Activated naive CD4-positive, alpha-beta T cell treated with anti-CD3 and anti-CD28 coated beads, Interleukin-2, amount 50 U/mL, for 16 hours (primary cell): ENCODE results near the gene RHOBTB3.
"Not testable (repeated sequence)": the region's sequence is repeated elsewhere in the genome, so short reads cannot be mapped to it uniquely, and the experiment has no call there.

Source experiments
- DNase-seq: peaks from one replicate; pipeline ENCODE4 v3.0.0-alpha.2; 2020

Gene RHOBTB3

DNA sequence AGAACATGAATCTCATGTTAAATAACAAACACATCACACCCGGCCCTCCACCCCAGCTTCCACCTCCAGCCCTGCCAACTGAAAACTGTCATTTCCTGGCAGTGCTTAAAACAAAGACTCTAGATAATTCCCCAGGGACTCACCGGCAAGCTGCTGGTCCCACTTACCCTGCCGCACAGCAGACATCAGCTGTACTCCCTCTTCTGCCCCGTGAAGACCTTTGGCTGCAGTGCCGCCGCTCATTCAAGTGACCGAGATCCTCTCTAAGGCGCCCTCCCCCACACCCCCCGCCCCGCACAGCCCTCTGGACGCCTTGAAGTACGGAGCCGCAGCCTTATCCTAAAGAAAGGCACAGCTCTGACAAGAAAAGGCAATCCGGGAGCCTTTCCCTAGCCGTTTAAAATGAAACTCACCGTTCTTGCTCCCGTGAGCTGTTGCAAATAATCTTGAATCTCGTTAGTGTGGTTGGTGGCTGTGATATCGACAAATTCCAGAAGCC is 91.0 kb downstream of the RHOBTB3 start:
- peak; percentile 24 for DNase-seq

- peak; percentile 50 for DNase-seq
Measured at GRCh38 chr5:95822542-95823181, 91.5 kb downstream of the RHOBTB3 start, which contains the start of gene GLRX. TSS of gene GLRX (minus strand) at chr5:95822726. CDS start at chr5:95822662, 64 bp downstream.

DNA sequence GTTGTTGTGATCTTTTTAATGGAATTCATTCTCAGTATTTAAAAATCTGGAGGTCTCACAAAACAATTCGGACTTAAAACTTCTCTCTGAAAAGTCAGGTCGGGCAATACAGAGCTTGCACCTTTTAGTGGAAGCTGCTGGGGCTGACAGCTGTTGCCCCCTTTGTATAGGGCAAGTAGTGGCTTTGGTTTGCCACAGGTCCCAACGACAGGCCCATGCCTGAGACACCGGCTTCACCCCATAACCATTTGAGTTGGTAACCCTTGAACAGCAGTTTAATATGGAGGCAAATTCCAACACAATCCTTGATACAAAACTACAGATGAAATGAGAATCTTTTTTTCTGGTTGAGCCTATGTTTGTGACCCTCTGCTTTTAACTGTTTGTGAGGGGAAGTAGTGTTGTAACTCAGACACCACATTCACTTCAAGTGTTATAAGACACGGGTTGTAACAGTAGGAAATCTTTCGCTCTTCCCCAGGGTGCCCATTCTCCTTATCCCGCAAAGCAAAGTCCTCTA is 92.1 kb downstream of the RHOBTB3 start:
- no peak for DNase-seq

DNA sequence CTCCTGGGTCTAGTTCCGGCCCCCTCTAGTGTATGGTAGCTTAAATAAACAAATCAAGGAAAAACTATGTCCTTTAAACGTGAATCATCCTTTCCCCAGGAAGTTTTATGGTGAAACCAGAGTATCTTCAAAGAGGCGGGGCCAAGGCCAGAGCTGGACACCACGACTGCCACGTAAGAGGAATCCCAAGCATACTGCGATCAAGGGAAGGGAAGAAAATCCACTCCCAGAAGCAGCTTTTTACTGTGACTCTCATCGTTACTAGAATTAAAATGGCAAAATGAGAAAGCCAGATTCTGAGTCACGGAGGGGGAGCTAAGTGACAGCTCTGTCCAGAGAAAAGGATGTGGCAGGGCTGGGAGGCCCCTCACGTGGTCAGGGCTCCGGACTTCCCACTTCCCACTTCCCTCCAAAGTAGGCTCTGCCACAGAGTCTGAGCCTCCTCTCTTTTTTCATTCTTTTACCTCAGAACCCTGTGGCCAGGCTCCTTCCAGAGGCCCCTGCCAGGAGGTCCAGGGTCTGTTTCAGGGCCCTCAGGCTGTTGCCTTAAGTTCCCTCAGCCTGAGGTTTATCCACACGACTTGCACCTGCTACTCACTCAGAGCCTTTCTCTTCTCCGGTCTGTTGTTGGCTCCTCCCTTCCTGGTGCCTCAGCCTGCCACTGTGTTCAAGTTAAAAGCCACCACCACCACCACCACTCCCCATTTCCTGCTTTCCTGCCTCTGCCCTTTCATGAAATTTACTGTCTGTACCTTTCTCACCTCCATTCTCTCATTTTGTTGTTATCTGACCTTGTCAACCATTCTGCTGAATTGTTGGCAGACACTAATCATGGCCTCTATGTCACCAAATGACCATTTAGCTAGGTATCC is 92.8 kb downstream of the RHOBTB3 start:
- peak; percentile 30 for DNase-seq

GRCh38 chr5:95824747-95825146 is 93.6 kb downstream of the RHOBTB3 start:
- DNase-seq: no peak

- DNase-seq: no peak
Measured at GRCh38 chr5:95825495-95825894, 94.4 kb downstream of the RHOBTB3 start.

DNA sequence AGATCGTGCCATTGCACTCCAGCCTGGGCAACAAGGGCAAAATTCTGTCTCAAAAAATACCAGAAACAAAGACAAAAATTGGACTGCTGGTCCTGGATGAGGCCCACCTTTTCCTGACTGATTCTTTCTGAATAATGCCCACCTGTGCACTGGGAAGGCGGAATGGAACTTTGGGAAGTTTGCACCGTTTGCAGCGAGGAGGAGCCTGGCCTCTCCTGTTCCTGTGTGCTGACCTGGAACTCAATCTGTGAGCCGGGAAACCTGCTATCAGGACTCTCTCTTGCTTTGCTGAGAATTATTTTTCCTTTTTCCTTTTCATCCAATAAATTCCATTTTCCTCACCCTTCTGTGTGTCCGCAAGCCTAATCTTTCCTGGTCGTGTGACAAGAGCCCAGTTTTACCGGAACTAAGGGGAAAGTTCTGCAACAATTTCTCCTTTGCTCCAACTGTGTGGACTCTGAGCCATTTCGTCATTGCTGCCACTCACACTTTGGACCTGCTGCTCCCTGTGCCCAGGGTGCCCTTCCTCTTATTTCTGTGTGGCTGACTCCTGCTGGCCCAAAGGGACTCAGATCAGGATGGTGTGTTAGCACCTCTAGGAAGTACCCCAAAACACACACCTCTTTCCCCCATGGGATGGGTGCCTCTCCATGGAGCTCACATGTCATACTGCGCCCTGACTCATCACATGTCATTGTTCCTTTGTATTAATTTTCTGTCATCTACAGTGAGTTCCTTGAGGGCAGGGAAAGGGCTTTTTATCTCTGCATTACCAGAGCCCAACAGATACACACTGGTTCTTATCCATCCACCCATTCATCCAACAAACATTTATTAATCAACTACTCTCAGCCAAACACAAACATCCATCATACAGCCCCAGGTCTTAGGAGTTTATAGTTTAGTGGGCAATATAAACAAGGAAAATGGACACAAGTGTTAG is 96.1 kb downstream of the RHOBTB3 start:
- DNase-seq: no peak

- DNase-seq: no peak
Measured at GRCh38 chr5:95827892-95828246, 96.7 kb downstream of the RHOBTB3 start.

DNA sequence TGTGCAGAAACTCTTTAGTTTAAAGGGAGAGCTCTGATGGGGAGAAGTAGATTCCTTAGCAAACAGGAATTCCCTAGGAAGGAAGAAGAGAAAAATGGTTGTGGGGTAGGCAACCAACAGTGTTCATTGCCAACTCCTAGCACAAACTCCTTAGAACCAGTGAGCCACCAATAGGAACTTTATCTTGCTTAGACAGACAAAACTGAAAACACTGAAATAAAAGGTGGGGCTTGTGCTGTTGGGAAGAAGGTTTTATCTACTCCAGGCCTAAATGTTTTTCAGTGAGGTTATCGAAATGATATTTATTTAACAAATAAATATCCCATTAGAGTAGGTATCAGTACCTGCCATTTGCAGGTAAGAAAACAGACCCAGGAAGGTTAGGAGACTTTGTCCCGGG is 99.1 kb downstream of the RHOBTB3 start:
- DNase-seq: no peak

- no peak for DNase-seq
Measured at GRCh38 chr5:95832664-95833063, 101.5 kb downstream of the RHOBTB3 start.

DNA sequence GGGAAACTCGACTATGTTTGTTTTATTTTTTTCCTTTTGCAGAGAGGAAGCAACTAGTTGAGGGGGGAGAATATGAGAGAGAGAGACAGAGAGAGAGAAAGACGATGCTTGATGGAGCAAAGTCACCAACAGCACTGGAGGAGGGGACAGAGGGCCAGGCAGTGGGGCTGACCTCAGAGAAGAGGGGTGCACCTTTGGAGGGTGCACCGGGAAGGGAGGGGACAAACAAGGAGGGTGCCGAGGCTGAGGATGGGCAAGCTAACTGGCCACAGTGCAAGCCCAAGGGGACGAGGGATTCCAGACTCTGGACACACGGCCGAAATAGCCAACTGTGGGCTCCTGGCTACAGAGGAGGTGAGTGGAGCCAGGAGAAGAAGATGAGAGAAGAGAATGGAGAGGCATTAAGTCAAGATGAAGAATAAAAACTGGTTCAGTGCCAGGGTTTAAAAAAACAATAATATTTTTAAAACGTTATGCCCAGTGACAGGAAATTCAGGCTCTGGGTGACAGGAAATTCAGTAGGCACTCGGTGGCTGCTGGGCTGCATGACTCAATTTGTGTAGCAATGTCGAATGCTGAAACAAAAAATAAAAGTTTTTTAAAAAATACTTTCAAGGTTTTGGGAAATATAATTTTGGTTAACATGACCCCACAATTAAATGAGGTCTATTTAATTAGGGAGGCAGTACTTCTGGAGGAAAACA is 104.7 kb downstream of the RHOBTB3 start:
- no peak for DNase-seq

DNA sequence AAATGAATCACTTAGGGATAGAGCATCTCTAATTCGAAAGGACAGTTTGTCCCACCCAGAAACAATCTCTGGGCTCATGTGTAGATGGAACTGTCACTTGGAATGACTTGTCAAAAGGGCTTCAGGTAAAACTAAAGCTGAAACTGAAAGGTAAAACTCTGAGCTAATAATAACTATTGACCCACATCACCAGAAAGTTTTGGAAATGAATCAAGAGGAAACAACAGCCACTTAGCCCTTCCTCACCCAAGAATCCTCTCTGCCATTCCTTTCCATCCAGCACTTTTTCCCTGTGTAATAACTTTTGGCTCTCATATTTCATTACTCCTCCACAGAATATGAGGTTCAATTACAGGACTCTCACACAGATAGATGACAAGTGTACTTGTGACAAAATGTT is 105.4 kb downstream of the RHOBTB3 start:
- DNase-seq: no peak

GRCh38 chr5:95836971-95837370 is 105.8 kb downstream of the RHOBTB3 start:
- not testable (repeated sequence) for DNase-seq

- no peak for DNase-seq
Measured at GRCh38 chr5:95837492-95837891, 106.4 kb downstream of the RHOBTB3 start.

- DNase-seq: no peak
Measured at GRCh38 chr5:95838001-95838520, 106.9 kb downstream of the RHOBTB3 start.

DNA sequence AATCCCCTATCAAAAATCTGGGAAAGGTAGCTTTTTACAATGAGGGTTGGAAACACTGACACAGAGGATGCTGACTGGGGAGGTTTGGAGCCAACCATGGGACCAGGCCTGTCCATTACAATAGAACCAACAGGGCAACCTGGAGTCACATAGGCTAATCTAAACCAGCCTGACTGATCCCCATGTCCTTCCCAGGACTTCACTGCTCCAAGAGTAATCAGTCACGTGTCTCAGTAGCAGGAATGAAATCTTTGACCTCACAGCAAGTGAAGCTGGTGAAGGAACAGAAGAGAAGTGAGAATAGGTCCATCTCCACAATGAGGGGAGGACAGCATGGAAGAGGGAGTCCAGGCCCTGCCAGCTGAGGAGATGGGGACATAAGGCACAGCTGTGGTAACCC is 107.4 kb downstream of the RHOBTB3 start:
- DNase-seq: no peak

- DNase-seq: no peak
Measured at GRCh38 chr5:95839658-95840057, 108.5 kb downstream of the RHOBTB3 start.

GRCh38 chr5:95840956-95841705 is 110.0 kb downstream of the RHOBTB3 start:
- no peak for DNase-seq

- DNase-seq: no peak
Measured at GRCh38 chr5:95841914-95842812, 111.0 kb downstream of the RHOBTB3 start.
